SK-N-SH (cell line): ENCODE results near the gene HEXD. TPM values are rescaled to one million over a fixed set of nuclear protein-coding genes. Genes with fewer than 3 reads are reported as not detected.

Source experiments
- CTCF ChIA-PET: fragments of 300-600, 350-600 bp; formaldehyde crosslinking; extraction: SDS; loops from one replicate; lab custom pipeline; 2021; lab: Yijun Ruan, JAX
- POLR2A ChIA-PET: fragments of 350-600 bp; sonication (Branson Sonifier 250); formaldehyde crosslinking; extraction: SDS; loops from one replicate; lab custom pipeline; 2020; ENCODE audit warnings: antibody characterized with exemption, inconsistent platforms; lab: Yijun Ruan, JAX
- DNase-seq: peaks from one replicate; pipeline ENCODE4 v3.0.0; 2012
- H2AFZ ChIP-seq: fragments of 200-600 bp; sonication (generic); 2 replicates; pipeline ENCODE4 v1.8.1; 2016; ENCODE audit warnings: antibody characterized with exemption, mild to moderate bottlenecking, low read depth
- H3F3A ChIP-seq: fragments of 200-600 bp; sonication (generic); replicated peaks from 2 replicates; pipeline ENCODE3; 2016; ENCODE audit warnings: antibody characterized with exemption, mild to moderate bottlenecking; ENCODE audit not compliant: insufficient read depth
- H3K27ac ChIP-seq, 2 experiments: fragments of 200-500 bp in 1 of 2; fragments of 200-600 bp in 1 of 2; sonication (Bioruptor generic) in 1 of 2; sonication (generic), shearing (Covaris generic) in 1 of 2; 2 replicates each; pipeline versions ENCODE4 v1.5.1 to v1.6.1; 2014 to 2016; ENCODE audit warnings: low read depth in 2 of 2, inconsistent platforms in 1 of 2, low read length in 1 of 2, mild to moderate bottlenecking in 1 of 2, mixed read lengths in 1 of 2
- H3K27me3 ChIP-seq: fragments of 200-600 bp; sonication (generic), shearing (Covaris generic); 2 replicates; pipeline ENCODE4 v1.6.1; 2016; ENCODE audit warnings: mixed run types; ENCODE audit not compliant: insufficient read depth
- H3K36me3 ChIP-seq, 2 experiments: fragments of 200-500 bp in 1 of 2; fragments of 200-600 bp in 1 of 2; sonication (Bioruptor generic) in 1 of 2; sonication (generic) in 1 of 2; replicated peaks in 1 of 2; 2 replicates each; pipeline versions ENCODE3 to v1.5.1; 2014 to 2016; ENCODE audit warnings: low read length in 1 of 2, mild to moderate bottlenecking in 1 of 2; ENCODE audit not compliant: insufficient read depth in 2 of 2, control insufficient read depth in 1 of 2
- H3K4me1 ChIP-seq, 2 experiments: fragments of 200-500 bp in 1 of 2; fragments of 200-600 bp in 1 of 2; sonication (Bioruptor generic) in 1 of 2; sonication (generic), shearing (Covaris generic) in 1 of 2; 2 replicates each; pipeline versions ENCODE4 v1.5.1 to v1.6.1; 2014 to 2016; ENCODE audit warnings: low read depth in 1 of 2, low read length in 1 of 2, mixed run types in 1 of 2; ENCODE audit not compliant: insufficient read depth in 2 of 2, control insufficient read depth in 1 of 2
- H3K4me2 ChIP-seq: fragments of 200-600 bp; sonication (generic), shearing (Covaris generic); 2 replicates; pipeline ENCODE4 v1.6.1; 2017; ENCODE audit warnings: mixed run types
- H3K4me3 ChIP-seq, 2 experiments: fragments of 200-500 bp in 1 of 2; fragments of 200-600 bp in 1 of 2; sonication (Bioruptor generic) in 1 of 2; sonication (generic), shearing (Covaris generic) in 1 of 2; 2 replicates each; pipeline versions ENCODE4 v1.5.1 to v1.8.1; 2014 to 2016; ENCODE audit warnings: low read depth in 2 of 2, inconsistent platforms in 1 of 2, low read length in 1 of 2, mild to moderate bottlenecking in 1 of 2, mixed read lengths in 1 of 2, moderate library complexity in 1 of 2
- H3K79me2 ChIP-seq: fragments of 200-600 bp; sonication (generic); 2 replicates; pipeline ENCODE4 v1.8.1; 2017; ENCODE audit warnings: mild to moderate bottlenecking; ENCODE audit not compliant: insufficient read depth
- H3K9ac ChIP-seq: fragments of 200-600 bp; sonication (generic); 2 replicates; pipeline ENCODE4 v1.6.1; 2017; ENCODE audit warnings: mixed run types
- H3K9me2 ChIP-seq: fragments of 200-600 bp; sonication (generic); 2 replicates; pipeline ENCODE4 v1.6.1; 2017; ENCODE audit warnings: mixed run types
- H3K9me3 ChIP-seq: fragments of 200-600 bp; sonication (generic); 2 replicates; pipeline ENCODE4 v1.6.1; 2017; ENCODE audit warnings: mixed run types, mild to moderate bottlenecking, moderate library complexity
- H4K20me1 ChIP-seq: fragments of 200-600 bp; sonication (generic); 2 replicates; pipeline ENCODE4 v1.6.1; 2017; ENCODE audit warnings: mild to moderate bottlenecking, mixed run types; ENCODE audit not compliant: insufficient read depth
- ELF1 ChIP-seq: IDR thresholded peaks from 2 replicates; pipeline ENCODE4 v1.4.0; 2012
- EP300 ChIP-seq, 2 experiments: IDR thresholded peaks; 2 replicates each; pipeline versions ENCODE4 v1.4.0 to v1.6.1; 2012; ENCODE audit warnings: borderline replicate concordance in 1 of 2, low read depth in 1 of 2, low read length in 1 of 2
- EZH2phosphoT487 ChIP-seq: fragments of 200-600 bp; sonication (generic); IDR thresholded peaks from 2 replicates; pipeline ENCODE4 v1.6.1; 2017; ENCODE audit warnings: low read depth, mixed run types, mild to moderate bottlenecking, antibody characterized with exemption, moderate library complexity, borderline replicate concordance
- FOSL2 ChIP-seq: IDR thresholded peaks from 2 replicates; pipeline ENCODE4 v1.4.0; 2012; ENCODE audit warnings: low read depth, mild to moderate bottlenecking, moderate library complexity, borderline replicate concordance
- FOXM1 ChIP-seq: IDR thresholded peaks from 2 replicates; pipeline ENCODE4 v1.4.0; 2012; ENCODE audit warnings: low read depth, mild to moderate bottlenecking
- GABPA ChIP-seq: IDR thresholded peaks from 2 replicates; pipeline ENCODE4 v1.4.0; 2012; ENCODE audit warnings: low read depth, mild to moderate bottlenecking
- JUND ChIP-seq: IDR thresholded peaks from 2 replicates; pipeline ENCODE4 v1.4.0; 2012
- MAX ChIP-seq: IDR thresholded peaks from 2 replicates; pipeline ENCODE4 v1.4.0; 2012; ENCODE audit warnings: low read depth
- MEF2A ChIP-seq: IDR thresholded peaks from 2 replicates; pipeline ENCODE4 v1.4.0; 2012; ENCODE audit warnings: low read depth, borderline replicate concordance
- MXI1 ChIP-seq: IDR thresholded peaks from 2 replicates; pipeline ENCODE4 v1.6.1; 2012; ENCODE audit warnings: mild to moderate bottlenecking, low read depth, low read length, improper control_type of control experiment
- NFIC ChIP-seq: IDR thresholded peaks from 2 replicates; pipeline ENCODE4 v1.4.0; 2012; ENCODE audit warnings: borderline replicate concordance
- POLR2AphosphoS5 ChIP-seq: IDR thresholded peaks from 2 replicates; pipeline ENCODE4 v1.6.1; 2012; ENCODE audit warnings: low read depth, low read length
- RCOR1 ChIP-seq: fragments of 150-350 bp; IDR thresholded peaks from 2 replicates; pipeline ENCODE4 v1.6.1; 2017; ENCODE audit warnings: antibody characterized with exemption, low read length
- RFX5 ChIP-seq: IDR thresholded peaks from 2 replicates; pipeline ENCODE4 v1.6.1; 2012; ENCODE audit warnings: mild to moderate bottlenecking, improper control_type of control experiment, low read length
- RXRA ChIP-seq: IDR thresholded peaks from 2 replicates; pipeline ENCODE4 v1.4.0; 2012; ENCODE audit warnings: low read depth, mild to moderate bottlenecking, borderline replicate concordance
- SMC3 ChIP-seq: IDR thresholded peaks from 2 replicates; pipeline ENCODE4 v1.6.1; 2012; ENCODE audit warnings: low read depth, low read length, improper control_type of control experiment
- TAF1 ChIP-seq: IDR thresholded peaks from 2 replicates; pipeline ENCODE4 v1.6.1; 2012; ENCODE audit warnings: low read depth, mild to moderate bottlenecking, low read length, moderate library complexity, borderline replicate concordance
- TCF12 ChIP-seq: IDR thresholded peaks from 2 replicates; pipeline ENCODE4 v1.4.0; 2012
- USF1 ChIP-seq: IDR thresholded peaks from 2 replicates; pipeline ENCODE4 v1.4.0; 2012; ENCODE audit warnings: low read depth, borderline replicate concordance
- YY1 ChIP-seq: IDR thresholded peaks from 2 replicates; pipeline ENCODE4 v1.4.0; 2012; ENCODE audit warnings: low read depth, mild to moderate bottlenecking
- WGBS: methylation state at CpG from one replicate; pipeline ENCODE4 v1.1.6; 2017; ENCODE audit warnings: low lambda C conversion rate; 5-methylcytosine and 5-hydroxymethylcytosine counted together
- polyA plus RNA-seq, 3 experiments: library from polyadenylated mRNA; depleted of rRNA; stranded (reverse); fragments of >200 nt; gene quantifications; 2 replicates each; pipeline ENCODE4 v1.2.3, GENCODE V29; 2012
- TF ChIP-seq, protein P1 (sequence below): fragments of 150-350 bp; IDR thresholded peaks from 2 replicates; pipeline ENCODE4 v1.6.1; 2017; ENCODE audit warnings: antibody characterized with exemption, low read length, low read depth, borderline replicate concordance

HEXD gene
- polyA plus RNA-seq, 1 of the 3 experiments (the other 2 are of a cell fraction), result 38.8 TPM

- TF ChIP-seq, protein P1, sequence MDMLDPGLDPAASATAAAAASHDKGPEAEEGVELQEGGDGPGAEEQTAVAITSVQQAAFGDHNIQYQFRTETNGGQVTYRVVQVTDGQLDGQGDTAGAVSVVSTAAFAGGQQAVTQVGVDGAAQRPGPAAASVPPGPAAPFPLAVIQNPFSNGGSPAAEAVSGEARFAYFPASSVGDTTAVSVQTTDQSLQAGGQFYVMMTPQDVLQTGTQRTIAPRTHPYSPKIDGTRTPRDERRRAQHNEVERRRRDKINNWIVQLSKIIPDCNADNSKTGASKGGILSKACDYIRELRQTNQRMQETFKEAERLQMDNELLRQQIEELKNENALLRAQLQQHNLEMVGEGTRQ, result no peak
- TF ChIP-seq EZH2phosphoT487, result no peak
Observed at GRCh38 chr17:82490512-82491195, 72.5 kb downstream of the HEXD start (continued).

DNA sequence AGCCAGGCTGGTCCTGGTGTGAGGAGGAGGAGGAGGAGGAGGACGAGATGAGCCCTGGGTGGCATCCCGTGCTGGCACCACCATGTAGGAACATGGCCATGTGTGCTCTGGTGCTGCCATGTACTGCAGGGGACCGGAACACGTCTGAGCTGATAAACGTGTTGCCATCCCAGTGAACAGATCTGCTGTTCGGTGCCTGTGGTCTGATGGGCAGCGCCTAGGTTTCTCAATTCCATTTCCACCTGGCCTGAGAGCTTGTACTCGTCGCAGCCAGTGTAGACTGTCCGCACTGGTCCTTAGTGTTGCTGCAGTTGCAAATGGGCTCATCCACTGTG is 73.0 kb downstream of the HEXD start:
- POLR2A ChIA-PET, result no interaction called here
- 0 out of 2 replicates have a peak, but pooled peaks cover 3% of the 10 kb centered on the region for H4K20me1 ChIP-seq
- no peak overlapping the region for H3K4me2 ChIP-seq
- WGBS, result 92% methylated on average over 10 of the region's 10 CpGs
- no peak for TF ChIP-seq FOSL2
- no peak for TF ChIP-seq TAF1
- TF ChIP-seq, protein P1, result no peak
- no peak for TF ChIP-seq MEF2A
- no peak for TF ChIP-seq YY1
- no peak for TF ChIP-seq EP300 (IDR thresholded peaks at IDR 0.05; ENCODE audit: borderline replicate concordance in 1 of 2, low read depth in 1 of 2, low read length in 1 of 2)
- no peak for TF ChIP-seq POLR2AphosphoS5
- TF ChIP-seq ELF1, result no peak
- no peak for TF ChIP-seq RXRA
- TF ChIP-seq JUND, result no peak
- TF ChIP-seq USF1, result no peak
- TF ChIP-seq FOXM1, result no peak
- no peak for TF ChIP-seq RCOR1
- TF ChIP-seq RFX5, result no peak
- TF ChIP-seq NFIC, result no peak
- no peak for TF ChIP-seq SMC3
- TF ChIP-seq MXI1, result no peak
- no peak for TF ChIP-seq MAX
- no peak for TF ChIP-seq TCF12
- no peak for TF ChIP-seq GABPA
- TF ChIP-seq, all 33 proteins: peak for 0
- Histone ChIP-seq H3K36me3 (peaks cover 13 to 18% of the 10 kb centered on the region in 2 experiments), H3K27me3 (no peaks in the 10 kb centered on the region), H3K4me3 (no peak overlapping the region), H3K9me2 (no peaks in the 10 kb centered on the region), H3F3A (peaks cover 46% of the 10 kb centered on the region), H3K4me1 (peaks cover 8 to 9% of the 10 kb centered on the region in 2 experiments; a peak in 2 of 4 replicates), H2AFZ (no peak overlapping the region), H3K79me2 (no peaks in the 10 kb centered on the region), H3K27ac (no peak overlapping the region), H3K9me3 (no peaks in the 10 kb centered on the region), H3K9ac (no peak overlapping the region)
- CTCF ChIA-PET, result interaction anchor here (0.5 to 5.6 kb wide), 3 partner anchors 9 to 471 kb away, joined by 3 to 35 read pairs (median 5); no protein-coding TSS in a partner anchor
- DNase-seq, result no peak
